Measurements from ENCODE around the gene RHBDL1. TPM values are rescaled to one million over a fixed set of nuclear protein-coding genes. Genes with fewer than 3 reads are reported as not detected.

The RHBDL1 gene
- total RNA-seq (2021; fragmentation: NEBNext Ultra II Directional; extraction: Animal tissue kit (Norgen Biotek cat#: 25700)) (4.0 TPM in 2 replicates), polyA plus RNA-seq (2011; rRNA removed) (8.1 and 14.0 TPM in 2 replicates), polyA minus RNA-seq (2011; rRNA and poly(A)+ RNA removed) (0.98 and 1.4 TPM in 2 replicates)
- 9.4 TPM for polyA plus RNA-seq (2011; cell fraction: cytosol; rRNA removed)
- 47.4 TPM for polyA plus RNA-seq (2011; cell fraction: nucleus; rRNA removed)
- 2.6 to 6.5 TPM (median 4.9 TPM) in 4 replicates for polyA plus RNA-seq (2012, experiment 1 of 2)
- 3.3 TPM for polyA plus RNA-seq (2012, experiment 2 of 2)
- 2.7 TPM for polyA plus RNA-seq (2013, experiment 1 of 2)
- 2.6 TPM for polyA plus RNA-seq (2013, experiment 2 of 2)
- polyA minus RNA-seq (2011; cell fraction: cytosol; rRNA and poly(A)+ RNA removed): 2.2 TPM
- 4.9 TPM for polyA minus RNA-seq (2011; cell fraction: nucleus; rRNA and poly(A)+ RNA removed)
- long read RNA-seq, experiment 1, partial matches to known transcripts: 1 of 4 reads
- long read RNA-seq, experiment 1, other reads (novel, unspliced or antisense): 2 of 4 reads
- long read RNA-seq, experiment 2: 0 reads

DNA sequence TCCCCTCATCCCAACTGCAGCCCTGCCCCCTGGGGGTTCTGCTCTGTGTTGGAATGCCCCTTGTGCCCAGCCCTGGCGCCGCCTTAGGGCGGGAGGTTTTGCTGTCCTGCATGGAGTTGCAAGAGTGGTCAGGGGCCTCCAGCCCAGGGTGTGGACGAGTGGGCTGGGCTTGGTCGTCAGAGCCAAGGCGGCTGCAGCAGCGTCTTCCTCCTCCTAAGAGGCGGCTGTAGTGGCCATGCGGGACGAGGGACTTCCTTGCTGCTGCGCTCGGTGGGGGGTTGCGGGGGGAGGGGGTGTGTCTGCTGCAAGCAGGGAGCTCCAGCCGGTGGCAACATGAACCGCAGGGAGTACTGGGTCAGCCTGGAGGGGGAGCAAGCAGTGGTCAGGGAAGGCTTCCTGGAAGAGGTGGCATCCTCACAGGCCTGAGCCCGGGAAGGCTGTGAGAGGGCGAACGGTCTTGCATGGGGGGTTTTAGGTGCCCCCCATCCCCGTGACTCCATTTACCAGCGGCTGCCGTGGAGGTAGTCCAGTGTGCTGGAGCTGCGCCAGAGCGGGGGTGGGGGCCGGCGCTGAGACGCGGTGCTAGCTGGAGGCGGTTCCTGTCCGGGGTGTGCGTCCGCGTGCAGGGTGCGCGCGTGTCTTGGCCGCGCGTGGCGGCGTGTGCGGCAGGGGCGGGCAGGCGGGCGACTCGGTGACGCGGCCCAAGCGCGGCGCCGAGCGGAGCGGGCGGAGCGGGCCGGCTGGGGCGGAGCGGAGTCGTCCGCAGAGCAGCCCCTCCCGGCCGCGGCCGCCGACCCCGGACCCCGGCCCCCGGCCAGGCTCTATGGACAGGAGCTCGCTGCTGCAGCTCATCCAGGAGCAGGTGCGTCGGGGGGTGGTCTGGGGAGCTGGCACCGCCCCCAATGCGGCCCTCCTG, at the start of gene RHBDL1:
Gene RHBDL1, plus strand, starts transcription at position 704 of the 916 bp plus-strand sequence. Its CDS starts 120 bp downstream, at position 824.
- FAIRE-seq (no peak), DNase-seq (ENCODE audit: low read depth in 1 of 2, low spot score in 2 of 2) (peak; percentile 68 to 80)
- Histone ChIP-seq H2AFZ (ENCODE audit: low read length) (no peak within 1 kb of the TSS), H3K79me1 (ENCODE audit: low read depth, low read length) (no peaks in the 10 kb centered on the region), H3K9ac (replicated peaks in 1 of 4; ENCODE audit: extremely low read depth in 1 of 4, low read depth in 3 of 4, low read length in 3 of 4) (peak within 1 kb of the TSS in 1 of 4 experiments; percentile 20; a peak in 1 of 7 replicates), H3K36me3 (ENCODE audit: control insufficient read depth in 2 of 4, insufficient read depth in 4 of 4, low read length in 3 of 4) (peaks cover 10 to 35% (median 27%) of the 10 kb centered on the region in 4 experiments; a peak in 7 of 8 replicates), H2BK120ac (replicated peaks; ENCODE audit: low read depth, low read length) (no peak within 1 kb of the TSS), H2AK5ac (ENCODE audit: low read depth, low read length) (peak within 1 kb of the TSS; percentile 75; the same call in 1 of the 2 replicates), H4K20me1 (replicated peaks in 1 of 2; ENCODE audit: control insufficient read depth in 1 of 2, insufficient read depth in 2 of 2, low read length in 2 of 2) (peaks cover 5 to 25% of the 10 kb centered on the region in 2 experiments), H2BK20ac (ENCODE audit: low read length) (peak within 1 kb of the TSS; percentile 61; the same call in 1 of the 2 replicates), H4K5ac (ENCODE audit: insufficient read length, low read depth, low read length) (no peak within 1 kb of the TSS), H2BK15ac (ENCODE audit: low read length) (peak within 1 kb of the TSS; percentile 92; the same call in 1 of the 2 replicates), H3K79me2 (ENCODE audit: control insufficient read depth in 1 of 2, insufficient read depth in 2 of 2, low read length in 2 of 2) (no peaks in the 10 kb centered on the region), H2BK5ac (ENCODE audit: low read depth, low read length) (peak within 1 kb of the TSS; percentile 56; the same call in 1 of the 2 replicates), H3K23me2 (ENCODE audit: low read depth, low read length) (peaks cover 9% of the 10 kb centered on the region), H3K14ac (ENCODE audit: insufficient read length) (no peak within 1 kb of the TSS), H3K56ac (replicated peaks; ENCODE audit: insufficient read length, low read depth, low read length) (peak within 1 kb of the TSS; percentile 9), H3K4ac (replicated peaks; ENCODE audit: insufficient read length, low read depth, low read length) (peak within 1 kb of the TSS; percentile 69), H3K23ac (ENCODE audit: insufficient read length) (no peak within 1 kb of the TSS), H3K27me3 (replicated peaks in 1 of 4; ENCODE audit: control insufficient read depth in 3 of 4, extremely low read depth in 1 of 4, insufficient read depth in 3 of 4, low read length in 3 of 4) (peaks cover 0 to 2% (median 0%) of the 10 kb centered on the region in 4 experiments; a peak in 2 of 7 replicates), H3K27ac (ENCODE audit: low read depth, low read length) (no peak within 1 kb of the TSS), H2BK12ac (ENCODE audit: low read depth, low read length) (peak within 1 kb of the TSS; percentile 96; the same call in 1 of the 2 replicates), H3K4me3 (ENCODE audit: extremely low read depth in 1 of 4, insufficient read depth in 2 of 4, low read depth in 3 of 4, low read length in 4 of 4) (peak within 1 kb of the TSS; percentile 39 to 74 (median 54)), H3K4me2 (ENCODE audit: insufficient read depth in 1 of 2, low read depth in 2 of 2, low read length in 2 of 2) (peak within 1 kb of the TSS; percentile 79 to 99), H3K18ac (ENCODE audit: extremely low read depth, low read length) (peak within 1 kb of the TSS; percentile 60), H4K8ac (ENCODE audit: extremely low read depth, insufficient read depth, low read length) (no peak within 1 kb of the TSS), H4K91ac (replicated peaks; ENCODE audit: insufficient read length, low read length) (peak within 1 kb of the TSS; percentile 52), H3K4me1 (replicated peaks in 1 of 4; ENCODE audit: control insufficient read depth in 3 of 4, insufficient read depth in 4 of 4, low read length in 3 of 4) (peaks cover 0 to 30% (median 23%) of the 10 kb centered on the region in 4 experiments; a peak in 6 of 7 replicates), H3K9me3 (ENCODE audit: insufficient read depth in 2 of 2, low read depth in 1 of 2, low read length in 1 of 2) (no peaks in the 10 kb centered on the region)
- WGBS, 2 experiments (ENCODE audit: extremely low coverage in 1 of 2, insufficient coverage in 1 of 2, insufficient read length in 1 of 2, insufficient replicate concordance in 2 of 2, low coverage in 1 of 2, low lambda C conversion rate in 2 of 2, missing lambda C conversion rate in 1 of 2): 8% methylated on average over 39 of the region's 73 CpGs; no CpG with 5 or more reads in 1 of the 2 experiments
- POLR2A ChIA-PET (ENCODE audit: partially characterized antibody): interaction anchor here (1.2 to 13.3 kb wide), 20 partner anchors 9 to 128 kb away, joined by 3 to 214 read pairs (median 6); partner anchors contain the start of genes ANTKMT, CCDC78, JMJD8 and METRN
- CTCF ChIA-PET (ENCODE audit: partially characterized antibody): interaction anchor here (0.7 to 12.0 kb wide), 10 partner anchors 8 to 93 kb away, joined by 3 to 75 read pairs (median 4); partner anchors contain the start of genes RHOT2 and WDR24
- TF ChIP-seq SIRT6 (IDR thresholded peaks at IDR 0.05; ENCODE audit: low read length) (no peak), GTF2F1 (IDR thresholded peaks at IDR 0.05; ENCODE audit: borderline replicate concordance, low read depth, low read length) (no peak), BACH1 (IDR thresholded peaks at IDR 0.05; ENCODE audit: low read length) (no peak), POU5F1 (IDR thresholded peaks at IDR 0.05; ENCODE audit: low read depth, low read length) (no peak), TCF12 (IDR thresholded peaks at IDR 0.05; ENCODE audit: low read depth, low read length) (no peak), PHF8 (conservative IDR thresholded peaks at IDR 0.05; ENCODE audit: low read depth, low read length) (no peak), RXRA (IDR thresholded peaks at IDR 0.05; ENCODE audit: insufficient read depth, low read depth, low read length) (no peak)
